ENCODE data around the gene ZPBP2.
A peak's percentile ranks its signal among the peaks of the same experiment; 100 is the strongest.
"Not testable (repeated sequence)": the region's sequence is repeated elsewhere in the genome, so short reads cannot be mapped to it uniquely, and the experiment has no call there.

The ZPBP2 gene

GRCh38 chr17:39855911-39856649 lies 11.9 kb upstream of the ZPBP2 start:
- not testable (repeated sequence) for DNase-seq (ENCODE audit: low read depth in 2 of 2)

- DNase-seq (ENCODE audit: low read depth in 2 of 2), result no peak
Measured at GRCh38 chr17:39861235-39861634, 6.8 kb upstream of the ZPBP2 start.

- DNase-seq (ENCODE audit: low read depth in 2 of 2), result no peak
Measured at GRCh38 chr17:39863244-39863917, 4.6 kb upstream of the ZPBP2 start.

GRCh38 chr17:39863918-39864746 lies 3.9 kb upstream of the ZPBP2 start, which contains the start of gene IKZF3:
Gene IKZF3 (minus strand): TSS chr17:39864312. CDS start chr17:39864126, 186 bp downstream.
- peak; percentile 71 to 74 for DNase-seq (ENCODE audit: low read depth in 2 of 2)

- DNase-seq (ENCODE audit: low read depth in 2 of 2), result no peak
Measured at GRCh38 chr17:39866013-39866730, 1.8 kb upstream of the ZPBP2 start.

- peak; percentile 46 to 53 for DNase-seq (ENCODE audit: low read depth in 2 of 2)
Measured at GRCh38 chr17:39867084-39867879, 720 bp upstream of the ZPBP2 start.

- DNase-seq (ENCODE audit: low read depth in 2 of 2), result no peak
Measured at GRCh38 chr17:39868554-39868942, 546 bp downstream of the ZPBP2 start.

- no peak for DNase-seq (ENCODE audit: low read depth in 2 of 2)
Measured at GRCh38 chr17:39870776-39871175, 2.8 kb downstream of the ZPBP2 start.

- no peak for DNase-seq (ENCODE audit: low read depth in 2 of 2)
Measured at GRCh38 chr17:39871801-39872200, 3.8 kb downstream of the ZPBP2 start.

- DNase-seq (ENCODE audit: low read depth in 2 of 2), result no peak
Measured at GRCh38 chr17:39872751-39873150, 4.7 kb downstream of the ZPBP2 start.

- not testable (repeated sequence) for DNase-seq (ENCODE audit: low read depth in 2 of 2)
Measured at GRCh38 chr17:39886102-39886501, 18.1 kb downstream of the ZPBP2 start.

- no peak for DNase-seq (ENCODE audit: low read depth in 2 of 2)
Measured at GRCh38 chr17:39887078-39887477, 19.1 kb downstream of the ZPBP2 start.

GRCh38 chr17:39889200-39889599 lies 21.2 kb downstream of the ZPBP2 start:
- DNase-seq (ENCODE audit: low read depth in 2 of 2), result no peak

- DNase-seq (ENCODE audit: low read depth in 2 of 2), result no peak
Measured at GRCh38 chr17:39894681-39895376, 26.8 kb downstream of the ZPBP2 start.

- DNase-seq (ENCODE audit: low read depth in 2 of 2), result no peak
Measured at GRCh38 chr17:39898088-39898487, 30.1 kb downstream of the ZPBP2 start.

GRCh38 chr17:39899215-39899614 lies 31.2 kb downstream of the ZPBP2 start:
- DNase-seq (ENCODE audit: low read depth in 2 of 2), result no peak

GRCh38 chr17:39902027-39902426 lies 34.0 kb downstream of the ZPBP2 start:
- DNase-seq (ENCODE audit: low read depth in 2 of 2), result not testable (repeated sequence)

- no peak for DNase-seq (ENCODE audit: low read depth in 2 of 2)
Measured at GRCh38 chr17:39903158-39903884, 35.3 kb downstream of the ZPBP2 start.

- DNase-seq (ENCODE audit: low read depth in 2 of 2), result no peak
Measured at GRCh38 chr17:39904990-39905288, 36.9 kb downstream of the ZPBP2 start.

All from activated CD4-positive, alpha-beta T cell treated with anti-CD3 and anti-CD28 coated beads for 24 hours (primary cell).